Endothelial cell (in vitro differentiated cells): Measurements from ENCODE around the gene COL24A1. TPM values are rescaled to one million over a fixed set of nuclear protein-coding genes. Genes with fewer than 3 reads are reported as not detected.

Source experiments
- DNase-seq: peaks from one replicate; pipeline ENCODE4 v3.0.0; 2021; ENCODE audit warnings: low spot score
- H3K27ac Mint-ChIP-seq: one replicate; pipeline ENCODE4 v1.8.0; 2021; ENCODE audit warnings: mixed read lengths, inconsistent platforms; ENCODE audit not compliant: unreplicated experiment
- H3K27me3 Mint-ChIP-seq: one replicate; pipeline ENCODE4 v1.8.0; 2021; ENCODE audit warnings: mild to moderate bottlenecking, moderate library complexity, mixed read lengths, inconsistent platforms; ENCODE audit not compliant: unreplicated experiment
- H3K36me3 Mint-ChIP-seq: one replicate; pipeline ENCODE4 v1.8.0; 2021; ENCODE audit warnings: mild to moderate bottlenecking, low read depth, mixed read lengths, inconsistent platforms; ENCODE audit not compliant: unreplicated experiment
- H3K4me1 Mint-ChIP-seq: one replicate; pipeline ENCODE4 v1.8.0; 2021; ENCODE audit warnings: mild to moderate bottlenecking, mixed read lengths, inconsistent platforms; ENCODE audit not compliant: unreplicated experiment
- H3K4me3 Mint-ChIP-seq: one replicate; pipeline ENCODE4 v1.8.0; 2021; ENCODE audit warnings: mild to moderate bottlenecking, mixed read lengths, inconsistent platforms; ENCODE audit not compliant: unreplicated experiment
- H3K9me3 Mint-ChIP-seq: one replicate; pipeline ENCODE4 v1.8.0; 2021; ENCODE audit warnings: mixed read lengths, inconsistent platforms; ENCODE audit not compliant: unreplicated experiment
- total RNA-seq: library from RNA; stranded (reverse); fragmentation: NEBNext Ultra II Directional; extraction: Animal tissue kit (Norgen Biotek cat#: 25700); gene quantifications from one replicate; pipeline ENCODE4 v1.2.1, GENCODE V29; 2021; ENCODE audit not compliant: unreplicated experiment
- TF ChIP-seq, protein P1 (sequence below): fragments of 200-600 bp; sonication (generic); IDR thresholded peaks from one replicate; pipeline ENCODE4 v1.5.0; 2021; ENCODE audit warnings: antibody characterized with exemption; ENCODE audit not compliant: unreplicated experiment

The COL24A1 gene
- total RNA-seq, 1 donor from 2014 or later, result 0.74 TPM

DNA sequence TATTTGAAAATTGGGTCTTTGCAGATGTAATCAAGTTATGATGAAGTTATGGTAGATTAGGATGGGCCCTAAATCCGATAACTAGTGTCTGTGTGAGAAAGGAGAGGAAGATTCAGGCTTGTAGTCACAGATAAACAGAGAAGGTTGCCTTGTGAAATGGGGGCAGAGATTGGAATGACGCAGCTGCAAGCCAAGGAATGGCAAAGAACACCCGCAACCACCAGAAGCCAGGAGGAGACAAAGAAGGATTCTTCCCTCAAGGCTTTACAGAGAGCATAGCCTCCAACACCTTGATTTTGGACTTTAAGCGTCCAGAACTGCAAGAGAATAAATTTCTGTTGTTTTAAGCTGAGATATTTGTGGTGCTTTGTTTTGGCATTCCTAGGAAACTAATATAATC lies 35.4 kb upstream of the COL24A1 start:
- no peaks in the 10 kb centered on the region for H3K27me3 Mint-ChIP-seq
- TF ChIP-seq, protein P1, sequence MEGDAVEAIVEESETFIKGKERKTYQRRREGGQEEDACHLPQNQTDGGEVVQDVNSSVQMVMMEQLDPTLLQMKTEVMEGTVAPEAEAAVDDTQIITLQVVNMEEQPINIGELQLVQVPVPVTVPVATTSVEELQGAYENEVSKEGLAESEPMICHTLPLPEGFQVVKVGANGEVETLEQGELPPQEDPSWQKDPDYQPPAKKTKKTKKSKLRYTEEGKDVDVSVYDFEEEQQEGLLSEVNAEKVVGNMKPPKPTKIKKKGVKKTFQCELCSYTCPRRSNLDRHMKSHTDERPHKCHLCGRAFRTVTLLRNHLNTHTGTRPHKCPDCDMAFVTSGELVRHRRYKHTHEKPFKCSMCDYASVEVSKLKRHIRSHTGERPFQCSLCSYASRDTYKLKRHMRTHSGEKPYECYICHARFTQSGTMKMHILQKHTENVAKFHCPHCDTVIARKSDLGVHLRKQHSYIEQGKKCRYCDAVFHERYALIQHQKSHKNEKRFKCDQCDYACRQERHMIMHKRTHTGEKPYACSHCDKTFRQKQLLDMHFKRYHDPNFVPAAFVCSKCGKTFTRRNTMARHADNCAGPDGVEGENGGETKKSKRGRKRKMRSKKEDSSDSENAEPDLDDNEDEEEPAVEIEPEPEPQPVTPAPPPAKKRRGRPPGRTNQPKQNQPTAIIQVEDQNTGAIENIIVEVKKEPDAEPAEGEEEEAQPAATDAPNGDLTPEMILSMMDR, result no peak
- H3K4me1 Mint-ChIP-seq, result no peaks in the 10 kb centered on the region
- no peak overlapping the region for H3K27ac Mint-ChIP-seq
- no peaks in the 10 kb centered on the region for H3K36me3 Mint-ChIP-seq
- no peak overlapping the region for H3K4me3 Mint-ChIP-seq
- DNase-seq, result no peak
- no peaks in the 10 kb centered on the region for H3K9me3 Mint-ChIP-seq

DNA sequence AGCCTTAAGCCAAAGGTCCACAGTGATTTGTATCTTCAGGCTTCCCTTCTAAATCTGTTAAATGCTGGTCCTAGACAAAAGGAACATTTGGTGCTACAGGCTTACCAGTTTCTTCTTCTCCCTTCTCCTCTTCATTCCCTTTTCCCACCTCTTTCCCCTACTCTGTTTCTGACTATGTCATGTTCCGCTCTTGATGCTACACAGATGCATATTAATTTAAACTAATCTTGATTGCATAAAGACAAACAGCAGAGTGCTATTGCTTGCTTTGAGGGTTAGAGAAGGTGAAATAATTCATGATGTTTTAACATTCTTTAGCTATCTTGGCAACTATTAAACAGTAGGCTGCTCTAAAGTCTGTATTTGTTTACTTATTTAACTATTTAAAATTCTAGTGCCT lies 34.3 kb upstream of the COL24A1 start:
- Mint-ChIP-seq H3K9me3 (no peaks in the 10 kb centered on the region), H3K36me3 (no peaks in the 10 kb centered on the region), H3K27ac (no peak overlapping the region), H3K4me3 (no peak overlapping the region), H3K4me1 (no peaks in the 10 kb centered on the region), H3K27me3 (no peaks in the 10 kb centered on the region)
- TF ChIP-seq, protein P1, result no peak
- no peak for DNase-seq

DNA sequence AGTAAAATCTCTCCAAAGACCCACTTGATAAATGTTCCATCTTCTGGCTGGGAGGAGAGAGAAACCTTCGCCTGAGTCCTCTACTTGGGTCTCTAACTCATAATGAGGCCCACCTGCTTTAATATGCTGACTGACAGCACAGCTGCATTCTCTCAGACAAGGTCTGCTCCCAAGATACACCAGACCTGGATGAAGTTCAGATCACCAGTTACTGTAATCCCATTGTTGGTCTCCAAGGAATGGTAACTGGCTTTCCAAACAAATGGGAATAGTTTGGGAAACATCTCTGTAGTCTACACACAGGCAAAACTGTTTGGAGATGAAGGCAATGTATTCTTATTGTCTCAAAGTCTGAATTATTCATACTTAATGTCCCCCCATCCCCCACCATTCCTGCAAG lies 27.9 kb upstream of the COL24A1 start:
- Mint-ChIP-seq H3K4me1 (no peaks in the 10 kb centered on the region), H3K36me3 (no peaks in the 10 kb centered on the region), H3K4me3 (no peak overlapping the region)

DNA sequence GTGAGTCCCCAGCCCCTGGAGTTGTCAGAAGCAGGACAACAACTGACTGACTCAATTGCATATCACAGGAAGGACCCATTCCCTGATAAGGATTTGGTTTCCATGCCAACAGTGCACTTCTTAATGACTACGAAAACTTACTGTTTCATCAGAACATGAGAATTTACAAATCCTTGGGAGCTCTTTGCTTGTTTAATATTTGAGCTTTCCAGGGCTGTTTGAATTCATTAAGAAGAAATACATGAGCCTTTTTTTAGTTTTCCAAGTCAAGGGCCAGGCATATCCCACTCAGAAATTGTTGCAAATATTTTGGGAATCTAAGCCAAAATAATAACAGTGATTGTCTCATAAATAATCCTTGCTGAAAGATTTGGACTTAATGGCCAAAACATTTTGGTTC lies 27.2 kb upstream of the COL24A1 start:
- DNase-seq, result no peak
- H3K27ac Mint-ChIP-seq, result no peak overlapping the region
- TF ChIP-seq, protein P1, result no peak
- no peaks in the 10 kb centered on the region for H3K4me1 Mint-ChIP-seq
- no peaks in the 10 kb centered on the region for H3K27me3 Mint-ChIP-seq
- no peaks in the 10 kb centered on the region for H3K36me3 Mint-ChIP-seq
- no peak overlapping the region for H3K4me3 Mint-ChIP-seq
- no peaks in the 10 kb centered on the region for H3K9me3 Mint-ChIP-seq

More for the DNA sequence above, 27.9 kb upstream of the COL24A1 start:
- DNase-seq, result no peak
- Mint-ChIP-seq H3K9me3 (no peaks in the 10 kb centered on the region), H3K27ac (no peak overlapping the region), H3K27me3 (no peaks in the 10 kb centered on the region)
- TF ChIP-seq, protein P1, result no peak

DNA sequence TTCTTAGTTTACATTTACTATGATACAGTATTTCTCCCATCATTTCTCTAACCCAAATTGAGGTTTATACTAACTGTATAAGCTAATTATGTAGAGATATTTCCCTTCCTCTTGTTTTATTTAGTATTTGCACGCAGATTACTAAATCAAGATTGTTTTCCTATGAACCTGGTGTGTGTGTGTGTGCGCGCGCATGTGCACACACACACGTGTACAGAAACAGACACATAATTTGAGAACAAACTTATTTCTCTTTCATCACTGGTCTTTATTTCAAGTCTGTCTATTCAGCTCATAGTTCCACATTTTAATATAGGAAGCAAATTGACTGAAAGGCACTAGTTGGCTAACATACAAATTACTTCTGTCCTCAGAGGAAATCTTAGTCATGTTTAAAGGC lies 19.7 kb upstream of the COL24A1 start:
- no peak for DNase-seq
- TF ChIP-seq, protein P1, result no peak
- no peaks in the 10 kb centered on the region for H3K4me1 Mint-ChIP-seq
- no peak overlapping the region for H3K27ac Mint-ChIP-seq
- no peaks in the 10 kb centered on the region for H3K9me3 Mint-ChIP-seq
- H3K27me3 Mint-ChIP-seq, result no peaks in the 10 kb centered on the region
- no peak overlapping the region for H3K4me3 Mint-ChIP-seq
- no peaks in the 10 kb centered on the region for H3K36me3 Mint-ChIP-seq
